Neural progenitor cell (in vitro differentiated cells): ENCODE measurements around the gene LARP6. TPM values are rescaled to one million over a fixed set of nuclear protein-coding genes. Genes with fewer than 3 reads are reported as not detected.

Experiments used
- DNase-seq: peaks from one replicate; pipeline ENCODE4 v3.0.0-alpha.2; 2016; ENCODE audit warnings: low spot score
- H2AFZ ChIP-seq: fragments of 200-600 bp; sonication (generic); replicated peaks from 2 replicates; pipeline ENCODE4 v1.6.1; 2016; ENCODE audit warnings: antibody characterized with exemption
- H3F3A ChIP-seq: fragments of 200-600 bp; sonication (generic); 2 replicates; pipeline ENCODE4 v1.6.1; 2016; ENCODE audit warnings: antibody characterized with exemption, low read depth
- H3K27ac ChIP-seq: fragments of 200-600 bp; sonication (generic); 2 replicates; pipeline ENCODE4 v1.5.1; 2016; ENCODE audit warnings: mild to moderate bottlenecking
- H3K27me3 ChIP-seq: fragments of 200-600 bp; sonication (generic); 2 replicates; pipeline ENCODE4 v1.6.1; 2016; ENCODE audit warnings: mild to moderate bottlenecking, moderate library complexity
- H3K36me3 ChIP-seq: fragments of 200-600 bp; sonication (generic); 2 replicates; pipeline ENCODE4 v1.5.1; 2016
- H3K4me1 ChIP-seq: fragments of 200-600 bp; sonication (generic); 2 replicates; pipeline ENCODE4 v1.6.1; 2016; ENCODE audit warnings: mixed run types
- H3K4me2 ChIP-seq: fragments of 200-600 bp; sonication (generic); 2 replicates; pipeline ENCODE4 v1.6.1; 2016
- H3K4me3 ChIP-seq: fragments of 200-600 bp; sonication (generic); 2 replicates; pipeline ENCODE4 v1.5.1; 2016
- H3K79me2 ChIP-seq: fragments of 200-600 bp; sonication (generic); 2 replicates; pipeline ENCODE4 v1.6.1; 2016; ENCODE audit warnings: low read depth
- H3K9ac ChIP-seq: fragments of 200-600 bp; sonication (generic); 2 replicates; pipeline ENCODE4 v1.6.1; 2016
- H3K9me3 ChIP-seq: fragments of 200-600 bp; sonication (generic); 2 replicates; pipeline ENCODE4 v1.5.1; 2016; ENCODE audit warnings: low read depth
- H4K20me1 ChIP-seq: fragments of 200-600 bp; sonication (generic); 2 replicates; pipeline ENCODE4 v1.6.1; 2016; ENCODE audit warnings: low read depth
- H3K27ac Mint-ChIP-seq: 3 replicates; pipeline ENCODE4 v1.8.0; 2021; ENCODE audit warnings: mixed read lengths
- H3K27me3 Mint-ChIP-seq: 2 replicates; pipeline ENCODE4 v1.8.0; 2022; ENCODE audit warnings: low read depth, mild to moderate bottlenecking, inconsistent platforms, moderate library complexity, mixed read lengths; ENCODE audit not compliant: insufficient read depth
- H3K36me3 Mint-ChIP-seq: 3 replicates; pipeline ENCODE4 v1.8.0; 2021; ENCODE audit warnings: mixed read lengths
- H3K4me1 Mint-ChIP-seq: 3 replicates; pipeline ENCODE4 v1.8.0; 2021; ENCODE audit warnings: mixed read lengths
- H3K4me3 Mint-ChIP-seq: 3 replicates; pipeline ENCODE4 v1.8.0; 2021; ENCODE audit warnings: mild to moderate bottlenecking, moderate library complexity, mixed read lengths
- H3K9me3 Mint-ChIP-seq: 3 replicates; pipeline ENCODE4 v1.8.0; 2020; ENCODE audit warnings: mixed read lengths
- EZH2 ChIP-seq: fragments of 200-600 bp; sonication (generic); IDR thresholded peaks from 2 replicates; pipeline ENCODE4 v1.6.1; 2017; ENCODE audit warnings: antibody characterized with exemption, mild to moderate bottlenecking, moderate library complexity
- EZH2phosphoT487 ChIP-seq: fragments of 200-600 bp; sonication (generic); IDR thresholded peaks from 2 replicates; pipeline ENCODE4 v1.6.1; 2017; ENCODE audit warnings: antibody characterized with exemption
- total RNA-seq: library from RNA; depleted of rRNA; stranded (reverse); fragments of >200 nt; gene quantifications from 2 replicates; pipeline ENCODE4 v1.2.3, GENCODE V29; 2015; ENCODE audit warnings: low replicate concordance
- TF ChIP-seq, protein P1 (sequence below): fragments of 200-600 bp; sonication (generic); IDR thresholded peaks from 2 replicates; pipeline ENCODE4 v1.5.1; 2017; ENCODE audit warnings: antibody characterized with exemption, mild to moderate bottlenecking

Gene LARP6
- total RNA-seq, 1 donor from 2014 or later, result 19.3 TPM

DNA sequence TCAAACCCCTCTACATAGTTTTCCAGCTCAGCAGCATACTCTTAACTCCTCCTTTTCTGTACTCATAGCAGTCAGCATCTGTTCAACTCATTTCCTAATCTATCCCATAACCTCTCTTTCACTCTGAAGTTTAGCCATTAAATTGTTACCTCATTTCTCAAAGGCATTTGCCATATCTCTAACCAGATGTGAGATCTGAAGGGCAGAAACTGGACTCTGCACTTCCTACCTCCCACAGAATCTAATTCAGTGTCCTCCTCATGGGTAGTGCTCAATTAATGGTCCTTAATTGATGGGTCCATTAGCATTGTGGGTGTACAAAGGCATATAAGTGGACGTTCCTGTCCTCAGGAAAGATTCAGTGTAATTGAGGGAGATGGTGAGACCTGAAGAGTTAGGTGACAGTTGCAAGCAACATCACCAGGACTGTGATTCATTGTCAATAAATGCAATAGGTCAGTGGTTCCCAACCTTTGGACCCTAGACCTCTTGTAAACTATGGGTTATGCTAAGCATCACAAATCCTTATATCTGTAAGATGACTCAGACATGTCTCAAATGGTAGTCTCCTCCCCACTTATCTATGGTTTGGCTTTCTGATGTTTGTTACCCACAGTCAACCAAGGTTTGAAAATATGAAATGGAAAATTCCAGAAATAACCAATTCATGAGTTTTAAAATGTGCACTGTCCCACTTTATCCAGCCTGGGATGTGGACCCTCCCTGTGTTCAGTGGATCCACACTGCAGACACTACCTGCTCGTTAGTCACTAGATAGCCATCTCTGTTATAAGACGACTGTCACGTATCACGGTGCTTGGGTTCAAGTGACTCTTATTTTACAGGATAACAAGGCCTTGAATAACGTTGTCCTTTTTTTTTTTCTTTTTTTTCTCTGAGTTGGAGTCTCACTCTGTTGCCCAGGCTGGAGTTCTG is 65.6 kb downstream of the LARP6 start:
- Mint-ChIP-seq H3K27me3 (peaks cover 2% of the 10 kb centered on the region), H3K27ac (no peak overlapping the region), H3K36me3 (no peaks in the 10 kb centered on the region), H3K9me3 (no peaks in the 10 kb centered on the region), H3K4me3 (no peak overlapping the region), H3K4me1 (no peaks in the 10 kb centered on the region)
- no peak for TF ChIP-seq EZH2
- TF ChIP-seq EZH2phosphoT487, result no peak
- TF ChIP-seq, protein P1, sequence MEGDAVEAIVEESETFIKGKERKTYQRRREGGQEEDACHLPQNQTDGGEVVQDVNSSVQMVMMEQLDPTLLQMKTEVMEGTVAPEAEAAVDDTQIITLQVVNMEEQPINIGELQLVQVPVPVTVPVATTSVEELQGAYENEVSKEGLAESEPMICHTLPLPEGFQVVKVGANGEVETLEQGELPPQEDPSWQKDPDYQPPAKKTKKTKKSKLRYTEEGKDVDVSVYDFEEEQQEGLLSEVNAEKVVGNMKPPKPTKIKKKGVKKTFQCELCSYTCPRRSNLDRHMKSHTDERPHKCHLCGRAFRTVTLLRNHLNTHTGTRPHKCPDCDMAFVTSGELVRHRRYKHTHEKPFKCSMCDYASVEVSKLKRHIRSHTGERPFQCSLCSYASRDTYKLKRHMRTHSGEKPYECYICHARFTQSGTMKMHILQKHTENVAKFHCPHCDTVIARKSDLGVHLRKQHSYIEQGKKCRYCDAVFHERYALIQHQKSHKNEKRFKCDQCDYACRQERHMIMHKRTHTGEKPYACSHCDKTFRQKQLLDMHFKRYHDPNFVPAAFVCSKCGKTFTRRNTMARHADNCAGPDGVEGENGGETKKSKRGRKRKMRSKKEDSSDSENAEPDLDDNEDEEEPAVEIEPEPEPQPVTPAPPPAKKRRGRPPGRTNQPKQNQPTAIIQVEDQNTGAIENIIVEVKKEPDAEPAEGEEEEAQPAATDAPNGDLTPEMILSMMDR, result no peak
- Histone ChIP-seq H3K4me1 (peaks cover 5% of the 10 kb centered on the region), H3K4me2 (no peak overlapping the region), H4K20me1 (no peaks in the 10 kb centered on the region), H3K79me2 (no peaks in the 10 kb centered on the region), H3K9me3 (no peaks in the 10 kb centered on the region), H3K4me3 (no peak overlapping the region), H3K27me3 (no peaks in the 10 kb centered on the region), H2AFZ (no peak overlapping the region), H3F3A (no peaks in the 10 kb centered on the region), H3K27ac (no peak overlapping the region), H3K9ac (no peak overlapping the region), H3K36me3 (no peaks in the 10 kb centered on the region)
- no peak for DNase-seq

DNA sequence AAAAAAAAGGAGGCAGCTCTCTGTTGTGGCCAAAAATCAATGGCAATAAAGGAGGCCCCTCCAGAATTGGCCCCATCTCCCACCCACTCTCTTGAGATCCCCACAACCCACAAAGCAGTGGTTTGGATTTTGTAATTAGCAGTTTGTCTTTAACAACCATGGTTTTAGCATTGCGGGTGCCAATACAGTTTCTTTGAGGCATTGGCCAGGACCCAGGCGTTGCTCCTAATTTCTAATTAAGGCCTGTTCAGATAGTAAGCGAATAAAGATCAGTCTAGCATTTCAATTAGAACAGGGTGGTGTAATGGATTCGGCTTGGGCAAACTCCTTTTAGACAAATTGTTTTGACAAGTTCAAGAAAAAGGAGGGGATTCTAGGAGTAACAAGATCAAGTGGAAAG is 67.0 kb downstream of the LARP6 start:
- H3K27me3 ChIP-seq, result no peaks in the 10 kb centered on the region
- H3K27ac ChIP-seq, result no peak overlapping the region
- DNase-seq, result no peak
- no peak overlapping the region for H3K27ac Mint-ChIP-seq
- H3F3A ChIP-seq, result no peaks in the 10 kb centered on the region
- no peaks in the 10 kb centered on the region for H3K9me3 Mint-ChIP-seq
- no peak overlapping the region for H3K4me2 ChIP-seq
- H3K36me3 ChIP-seq, result no peaks in the 10 kb centered on the region
- no peak overlapping the region for H3K9ac ChIP-seq
- no peaks in the 10 kb centered on the region for H4K20me1 ChIP-seq
- H3K79me2 ChIP-seq, result no peaks in the 10 kb centered on the region
- no peak for TF ChIP-seq EZH2phosphoT487
- TF ChIP-seq EZH2, result no peak
- TF ChIP-seq, protein P1, result no peak
- no peak overlapping the region for H3K4me3 Mint-ChIP-seq
- H3K9me3 ChIP-seq, result no peaks in the 10 kb centered on the region
- peaks cover 2% of the 10 kb centered on the region for H3K27me3 Mint-ChIP-seq
- H3K4me3 ChIP-seq, result no peak overlapping the region
- no peak overlapping the region for H2AFZ ChIP-seq
- peaks cover 4% of the 10 kb centered on the region for H3K4me1 ChIP-seq
- no peaks in the 10 kb centered on the region for H3K4me1 Mint-ChIP-seq
- H3K36me3 Mint-ChIP-seq, result no peaks in the 10 kb centered on the region

DNA sequence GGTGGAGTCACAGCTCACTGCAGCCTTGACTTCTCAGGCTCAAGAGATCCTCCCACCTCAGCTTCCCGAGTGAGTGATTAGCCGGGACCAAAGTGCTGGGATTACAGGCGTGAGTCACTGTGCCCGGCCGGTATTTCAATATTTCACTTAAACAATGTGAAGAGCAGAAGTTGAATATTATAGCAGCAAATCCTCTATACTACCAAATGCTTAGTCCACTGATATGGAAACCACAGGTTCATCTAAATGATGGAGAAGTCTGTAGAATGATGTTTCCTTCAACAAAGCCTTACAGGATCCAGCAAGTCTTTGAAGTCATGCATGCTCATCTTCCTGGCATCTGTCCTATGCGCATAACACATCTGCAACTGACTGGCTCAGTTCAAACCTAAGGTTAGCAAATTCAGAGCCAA is 70.3 kb downstream of the LARP6 start:
- Mint-ChIP-seq H3K27ac (no peak overlapping the region), H3K9me3 (no peaks in the 10 kb centered on the region)
- H3K27me3 ChIP-seq, result no peaks in the 10 kb centered on the region

More for the DNA sequence above, 70.3 kb downstream of the LARP6 start:
- H2AFZ ChIP-seq, result no peak overlapping the region
- TF ChIP-seq EZH2 (no peak), EZH2phosphoT487 (no peak)
- TF ChIP-seq, protein P1, result no peak
- no peak overlapping the region for H3K9ac ChIP-seq
- no peaks in the 10 kb centered on the region for H3K4me1 Mint-ChIP-seq
- DNase-seq, result no peak
- H3K9me3 ChIP-seq, result no peaks in the 10 kb centered on the region
- H3K36me3 Mint-ChIP-seq, result no peaks in the 10 kb centered on the region
- H3K4me3 ChIP-seq, result no peak overlapping the region
- H3K4me2 ChIP-seq, result no peak overlapping the region
- no peaks in the 10 kb centered on the region for H3F3A ChIP-seq
- H3K4me3 Mint-ChIP-seq, result no peak overlapping the region
- H3K36me3 ChIP-seq, result no peaks in the 10 kb centered on the region
- H3K4me1 ChIP-seq, result no peaks in the 10 kb centered on the region
- H3K27ac ChIP-seq, result no peak overlapping the region
- H3K79me2 ChIP-seq, result no peaks in the 10 kb centered on the region
- no peaks in the 10 kb centered on the region for H4K20me1 ChIP-seq
- H3K27me3 Mint-ChIP-seq, result peaks cover 5% of the 10 kb centered on the region
